ENCODE data around the gene PCDHA9.
"Not testable (repeated sequence)": the region's sequence is repeated elsewhere in the genome, so short reads cannot be mapped to it uniquely, and the experiment has no call there.

The PCDHA9 gene

GRCh38 chr5:140876541-140877261 is 28.5 kb downstream of the PCDHA9 start:
- DNase-seq (ENCODE audit: low read depth) = not testable (repeated sequence)

GRCh38 chr5:140877262-140877581 is 29.0 kb downstream of the PCDHA9 start:
- DNase-seq (ENCODE audit: low read depth) = no peak

- no peak for DNase-seq (ENCODE audit: low read depth)
Observed at GRCh38 chr5:140881889-140882590, 33.9 kb downstream of the PCDHA9 start, which contains the start of gene PCDHA13. Gene PCDHA13, plus strand, starts transcription at chr5:140882124. Its CDS starts 145 bp downstream, at chr5:140882269.

- no peak for DNase-seq (ENCODE audit: low read depth)
Observed at GRCh38 chr5:140882591-140882899, 34.4 kb downstream of the PCDHA9 start.

GRCh38 chr5:140883373-140883772 is 35.2 kb downstream of the PCDHA9 start:
- no peak for DNase-seq (ENCODE audit: low read depth)

- no peak for DNase-seq (ENCODE audit: low read depth)
Observed at GRCh38 chr5:140883927-140884697, 35.9 kb downstream of the PCDHA9 start.

All from stimulated activated CD8-positive, alpha-beta memory T cell treated with anti-CD3 and anti-CD28 coated beads, Interleukin-12 subunit alpha, Interleukin-12 subunit beta, amount 100 ng/mL, for 4 hours (primary cell).